ENCODE measurements around the gene NAP1L1.

NAP1L1 gene

DNA sequence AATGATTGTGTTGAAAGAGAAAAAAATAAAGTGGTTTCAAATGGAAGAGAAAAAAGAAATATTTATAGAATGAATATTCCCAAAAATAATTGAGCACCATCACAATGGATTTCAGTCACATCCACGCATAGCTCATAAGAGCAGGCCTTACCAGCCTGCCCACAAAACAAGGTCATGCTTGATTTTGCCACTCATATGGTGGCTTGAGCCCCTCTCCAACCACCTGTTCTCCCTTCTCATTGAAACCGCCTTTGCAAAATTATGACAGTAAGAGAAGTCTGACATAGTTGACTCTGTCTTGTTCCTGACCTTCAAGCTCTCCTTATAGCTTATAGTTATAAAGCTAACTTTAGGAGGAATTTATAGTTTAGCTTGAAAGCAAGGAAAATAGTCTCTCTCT, 33.3 kb upstream of the NAP1L1 start:
- no peak overlapping the region for H3K4me3 ChIP-seq (ENCODE audit: low read depth, low read length)
- DNase-seq (ENCODE audit: low read depth), result no peak
- no peak for TF ChIP-seq MYC (IDR thresholded peaks at IDR 0.05; ENCODE audit: low read depth, low read length)
- TF ChIP-seq, protein P1, sequence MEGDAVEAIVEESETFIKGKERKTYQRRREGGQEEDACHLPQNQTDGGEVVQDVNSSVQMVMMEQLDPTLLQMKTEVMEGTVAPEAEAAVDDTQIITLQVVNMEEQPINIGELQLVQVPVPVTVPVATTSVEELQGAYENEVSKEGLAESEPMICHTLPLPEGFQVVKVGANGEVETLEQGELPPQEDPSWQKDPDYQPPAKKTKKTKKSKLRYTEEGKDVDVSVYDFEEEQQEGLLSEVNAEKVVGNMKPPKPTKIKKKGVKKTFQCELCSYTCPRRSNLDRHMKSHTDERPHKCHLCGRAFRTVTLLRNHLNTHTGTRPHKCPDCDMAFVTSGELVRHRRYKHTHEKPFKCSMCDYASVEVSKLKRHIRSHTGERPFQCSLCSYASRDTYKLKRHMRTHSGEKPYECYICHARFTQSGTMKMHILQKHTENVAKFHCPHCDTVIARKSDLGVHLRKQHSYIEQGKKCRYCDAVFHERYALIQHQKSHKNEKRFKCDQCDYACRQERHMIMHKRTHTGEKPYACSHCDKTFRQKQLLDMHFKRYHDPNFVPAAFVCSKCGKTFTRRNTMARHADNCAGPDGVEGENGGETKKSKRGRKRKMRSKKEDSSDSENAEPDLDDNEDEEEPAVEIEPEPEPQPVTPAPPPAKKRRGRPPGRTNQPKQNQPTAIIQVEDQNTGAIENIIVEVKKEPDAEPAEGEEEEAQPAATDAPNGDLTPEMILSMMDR (IDR thresholded peaks at IDR 0.05; ENCODE audit: low read depth, low read length), result no peak
- no peak for TF ChIP-seq POLR2A (IDR thresholded peaks at IDR 0.05; ENCODE audit: extremely low read depth, insufficient read length)
- TF ChIP-seq, protein P2, sequence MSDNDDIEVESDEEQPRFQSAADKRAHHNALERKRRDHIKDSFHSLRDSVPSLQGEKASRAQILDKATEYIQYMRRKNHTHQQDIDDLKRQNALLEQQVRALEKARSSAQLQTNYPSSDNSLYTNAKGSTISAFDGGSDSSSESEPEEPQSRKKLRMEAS (IDR thresholded peaks at IDR 0.05; ENCODE audit: low read depth, low read length), result no peak

DNA sequence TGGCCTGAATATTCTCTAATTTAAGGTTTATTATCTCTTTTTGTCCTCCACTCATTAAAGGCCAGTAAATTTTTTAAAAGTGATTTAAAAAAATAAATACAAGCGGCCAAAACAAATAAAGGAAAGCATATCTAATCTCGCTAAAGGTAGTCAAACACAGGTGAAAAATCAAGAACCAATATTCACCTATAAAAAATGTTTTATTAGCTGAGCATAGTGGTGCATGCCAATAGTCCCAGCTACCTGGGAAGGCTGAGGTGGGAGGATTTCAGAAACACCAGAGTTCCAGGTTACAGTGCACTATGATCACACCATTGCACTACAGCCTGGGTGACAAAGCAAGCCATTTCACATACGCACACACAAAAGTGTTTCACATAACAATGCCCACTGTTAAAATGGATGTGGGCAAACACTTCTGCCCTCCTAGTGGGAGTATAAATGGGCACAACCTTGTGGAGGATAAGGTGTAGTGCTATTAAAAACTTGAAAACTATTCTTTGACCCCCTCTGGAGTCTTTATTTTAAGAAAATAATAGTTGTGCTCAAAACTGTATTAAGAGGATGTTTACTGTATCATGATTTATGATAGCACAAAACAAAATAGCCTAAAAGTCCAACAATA, 32.7 kb upstream of the NAP1L1 start:
- no peak overlapping the region for H3K4me3 ChIP-seq (ENCODE audit: low read depth, low read length)
- no peak for DNase-seq (ENCODE audit: low read depth)
- TF ChIP-seq, protein P1 (IDR thresholded peaks at IDR 0.05; ENCODE audit: low read depth, low read length), result no peak
- no peak for TF ChIP-seq MYC (IDR thresholded peaks at IDR 0.05; ENCODE audit: low read depth, low read length)
- no peak for TF ChIP-seq POLR2A (IDR thresholded peaks at IDR 0.05; ENCODE audit: extremely low read depth, insufficient read length)
- TF ChIP-seq, protein P2 (IDR thresholded peaks at IDR 0.05; ENCODE audit: low read depth, low read length), result no peak

DNA sequence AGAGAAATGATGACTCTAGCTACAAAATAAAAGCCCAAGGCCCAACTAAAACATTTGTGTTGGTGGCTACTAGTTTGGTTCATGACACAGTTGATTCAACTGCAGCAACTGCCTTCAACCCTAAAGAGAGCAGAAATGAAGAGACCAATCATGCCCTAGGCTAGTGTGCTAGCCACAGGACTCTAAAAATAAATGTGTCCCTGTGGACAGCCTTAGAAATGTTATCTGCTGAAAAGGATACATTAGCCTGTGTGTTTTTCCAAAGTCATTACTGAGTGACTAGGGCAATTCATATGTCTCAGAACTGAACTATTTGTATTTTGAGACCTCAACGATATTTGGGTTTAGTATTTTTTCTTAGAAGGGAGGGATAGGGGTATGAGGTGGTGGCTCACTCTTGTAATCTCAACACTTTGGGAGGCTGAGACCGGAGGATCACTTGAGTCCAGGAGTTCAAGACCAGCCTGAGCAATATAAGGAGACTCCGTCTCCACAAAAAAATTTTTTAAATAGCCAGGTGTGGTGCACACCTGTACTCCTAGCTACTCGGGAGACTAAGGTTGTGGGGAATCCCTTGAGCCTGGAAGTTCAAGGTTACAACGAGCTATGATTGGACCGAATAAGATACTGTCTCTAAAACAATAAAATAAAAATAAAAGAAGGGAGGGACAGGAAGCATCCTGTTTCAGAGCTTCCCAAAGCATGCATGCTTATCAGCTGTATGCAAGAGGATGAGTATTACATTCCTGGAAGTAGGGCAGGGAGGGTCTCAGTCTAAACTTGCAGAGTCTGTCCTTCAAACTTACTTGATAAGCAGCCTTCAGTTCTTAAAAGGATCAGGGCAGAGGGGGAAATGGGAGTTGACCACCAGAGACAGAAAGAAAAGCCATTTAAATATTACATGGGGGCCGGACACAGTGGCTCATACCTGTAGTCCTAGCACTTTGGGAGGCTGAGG, 29.6 kb upstream of the NAP1L1 start:
- TF ChIP-seq POLR2A (IDR thresholded peaks at IDR 0.05; ENCODE audit: extremely low read depth, insufficient read length) (no peak), MYC (IDR thresholded peaks at IDR 0.05; ENCODE audit: low read depth, low read length) (no peak)
- TF ChIP-seq, protein P1 (IDR thresholded peaks at IDR 0.05; ENCODE audit: low read depth, low read length), result no peak
- TF ChIP-seq, protein P2 (IDR thresholded peaks at IDR 0.05; ENCODE audit: low read depth, low read length), result no peak
- H3K4me3 ChIP-seq (ENCODE audit: low read depth, low read length), result no peak overlapping the region
- DNase-seq (ENCODE audit: low read depth), result no peak

DNA sequence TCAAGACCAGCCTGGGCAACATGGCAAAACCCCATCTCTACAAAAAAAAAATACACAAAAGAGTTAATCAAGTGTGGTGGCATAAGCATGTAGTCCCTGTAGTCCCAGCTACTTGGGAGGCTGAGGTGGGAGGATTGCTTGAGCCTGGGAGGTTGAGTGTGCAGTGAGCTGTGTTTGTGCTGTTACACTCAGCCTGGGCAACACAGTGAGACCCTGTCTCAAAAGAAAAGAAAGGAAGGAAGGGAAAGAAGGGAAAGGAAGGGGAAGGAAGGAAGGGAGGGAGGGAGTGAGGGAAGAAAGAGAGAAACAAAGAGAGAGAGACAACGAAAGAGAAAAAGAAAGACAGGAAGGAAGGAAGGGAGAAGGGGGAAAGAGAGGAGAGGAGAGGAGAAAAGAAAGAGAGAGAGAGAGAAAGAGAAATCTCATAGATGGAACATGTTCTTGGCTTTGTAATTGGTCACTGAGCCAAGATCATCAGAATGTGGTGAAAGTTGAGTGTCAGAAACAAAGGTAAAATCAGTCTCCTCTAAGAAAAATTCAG, 26.8 kb upstream of the NAP1L1 start:
- DNase-seq (ENCODE audit: low read depth), result no peak
- TF ChIP-seq, protein P2 (IDR thresholded peaks at IDR 0.05; ENCODE audit: low read depth, low read length), result no peak
- TF ChIP-seq, protein P1 (IDR thresholded peaks at IDR 0.05; ENCODE audit: low read depth, low read length), result no peak
- TF ChIP-seq MYC (IDR thresholded peaks at IDR 0.05; ENCODE audit: low read depth, low read length) (no peak), POLR2A (IDR thresholded peaks at IDR 0.05; ENCODE audit: extremely low read depth, insufficient read length) (no peak)
- no peak overlapping the region for H3K4me3 ChIP-seq (ENCODE audit: low read depth, low read length)

DNA sequence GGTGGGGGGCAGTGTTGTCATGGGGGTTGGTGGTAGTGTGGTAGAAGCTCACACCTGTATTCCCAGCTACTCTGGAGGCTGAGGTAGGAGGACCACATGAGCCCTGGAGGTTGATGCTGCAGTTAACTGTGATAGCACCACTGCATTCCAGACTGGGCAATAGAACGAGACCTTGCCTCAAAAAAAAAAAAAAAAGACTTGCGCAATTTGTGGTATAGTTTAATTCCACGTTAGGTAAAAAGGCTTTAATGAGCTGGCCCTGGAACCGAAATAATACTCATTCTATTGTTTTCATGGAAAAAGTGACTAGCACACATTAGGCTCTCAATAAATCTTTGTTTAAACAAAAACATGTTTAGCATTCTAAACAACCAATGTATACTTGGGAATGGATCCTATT, 25.4 kb upstream of the NAP1L1 start:
- TF ChIP-seq POLR2A (IDR thresholded peaks at IDR 0.05; ENCODE audit: extremely low read depth, insufficient read length) (no peak), MYC (IDR thresholded peaks at IDR 0.05; ENCODE audit: low read depth, low read length) (no peak)
- TF ChIP-seq, protein P2 (IDR thresholded peaks at IDR 0.05; ENCODE audit: low read depth, low read length), result no peak
- TF ChIP-seq, protein P1 (IDR thresholded peaks at IDR 0.05; ENCODE audit: low read depth, low read length), result no peak
- no peak for DNase-seq (ENCODE audit: low read depth)
- no peak overlapping the region for H3K4me3 ChIP-seq (ENCODE audit: low read depth, low read length)
